ENCODE results near the gene PTPRN2.

Gene PTPRN2

GRCh38 chr7:157830331-157830730 is 757.3 kb downstream of the PTPRN2 start:
- no peak for DNase-seq

- no peak for DNase-seq
Observed at GRCh38 chr7:157829491-157829890, 758.1 kb downstream of the PTPRN2 start.

- no peak for DNase-seq
Observed at GRCh38 chr7:157828881-157829280, 758.7 kb downstream of the PTPRN2 start.

- DNase-seq, result no peak
Observed at GRCh38 chr7:157828190-157828589, 759.4 kb downstream of the PTPRN2 start.

- no peak for DNase-seq
Observed at GRCh38 chr7:157827863-157828160, 759.8 kb downstream of the PTPRN2 start.

- no peak for DNase-seq
Observed at GRCh38 chr7:157827045-157827862, 760.4 kb downstream of the PTPRN2 start.

GRCh38 chr7:157826566-157826965 is 761.1 kb downstream of the PTPRN2 start:
- no peak for DNase-seq

GRCh38 chr7:157825325-157825724 is 762.3 kb downstream of the PTPRN2 start:
- no peak for DNase-seq

GRCh38 chr7:157824819-157825121 is 762.9 kb downstream of the PTPRN2 start:
- DNase-seq, result no peak

GRCh38 chr7:157824011-157824818 is 763.4 kb downstream of the PTPRN2 start:
- no peak for DNase-seq

GRCh38 chr7:157822688-157823031 is 765.0 kb downstream of the PTPRN2 start:
- DNase-seq, result no peak

GRCh38 chr7:157821959-157822687 is 765.5 kb downstream of the PTPRN2 start:
- DNase-seq, result no peak

- DNase-seq, result no peak
Observed at GRCh38 chr7:157820796-157821195, 766.8 kb downstream of the PTPRN2 start.

- no peak for DNase-seq
Observed at GRCh38 chr7:157819455-157819807, 768.2 kb downstream of the PTPRN2 start.

GRCh38 chr7:157818701-157819454 is 768.7 kb downstream of the PTPRN2 start:
- DNase-seq, result no peak

GRCh38 chr7:157817944-157818700 is 769.5 kb downstream of the PTPRN2 start:
- no peak for DNase-seq

- no peak for DNase-seq
Observed at GRCh38 chr7:157817433-157817832, 770.2 kb downstream of the PTPRN2 start.

- DNase-seq, result no peak
Observed at GRCh38 chr7:157816526-157817250, 770.9 kb downstream of the PTPRN2 start.

GRCh38 chr7:157816086-157816485 is 771.5 kb downstream of the PTPRN2 start:
- no peak for DNase-seq

GRCh38 chr7:157815706-157816022 is 772.0 kb downstream of the PTPRN2 start:
- no peak for DNase-seq

- no peak for DNase-seq
Observed at GRCh38 chr7:157814931-157815705, 772.5 kb downstream of the PTPRN2 start.
